GM19467 (cell line): ENCODE data around the gene STC2.

Experiments used
- ATAC-seq: cut with Tn5 transposase; IDR thresholded peaks from one replicate; pipeline ENCODE4 v1.9.1; 2021; ENCODE audit warnings: mild to moderate bottlenecking, moderate library complexity; ENCODE audit not compliant: unreplicated experiment

STC2 gene

DNA sequence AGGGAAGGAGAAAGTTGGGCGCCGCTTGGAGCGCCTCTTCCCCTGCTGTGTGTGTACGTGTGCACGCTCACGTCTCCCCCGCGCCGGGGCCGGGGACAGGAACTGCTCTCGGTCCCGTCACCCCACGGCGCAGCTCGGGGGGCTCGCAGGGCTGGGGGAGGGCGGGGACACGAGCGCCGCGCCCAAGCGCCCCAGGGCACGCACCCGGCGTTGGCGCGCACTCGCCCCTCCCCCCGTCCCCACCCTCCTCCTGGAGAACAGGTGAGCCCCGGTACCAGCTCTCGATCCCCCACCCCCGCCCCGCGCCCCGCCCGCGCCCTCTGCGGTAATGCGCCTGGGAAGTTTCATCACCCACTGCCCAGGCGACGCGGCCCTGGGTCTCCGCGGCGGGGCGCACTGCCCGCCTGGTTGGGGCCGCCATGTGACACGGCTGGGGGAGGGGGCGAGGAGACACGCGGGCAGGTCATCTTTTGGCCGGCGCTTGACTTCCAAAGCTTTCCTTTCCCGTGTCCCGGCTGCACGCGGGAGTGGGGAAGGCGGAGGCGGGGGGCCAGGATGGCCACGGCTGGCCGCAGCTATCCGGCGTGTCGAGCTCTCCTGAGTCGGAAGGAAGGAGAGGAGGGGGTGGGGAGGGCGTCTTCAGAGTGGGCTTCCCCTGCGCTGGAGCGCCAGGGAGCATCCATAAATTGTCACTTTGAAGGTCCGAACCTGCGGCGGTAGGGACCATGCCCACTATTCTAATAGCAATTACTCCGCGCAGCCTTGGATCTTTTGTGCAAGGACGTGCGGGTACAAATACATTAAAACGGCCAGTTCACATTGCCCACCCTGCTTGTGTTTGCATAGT lies 1.5 kb upstream of the STC2 start:
- ATAC-seq: no peak

DNA sequence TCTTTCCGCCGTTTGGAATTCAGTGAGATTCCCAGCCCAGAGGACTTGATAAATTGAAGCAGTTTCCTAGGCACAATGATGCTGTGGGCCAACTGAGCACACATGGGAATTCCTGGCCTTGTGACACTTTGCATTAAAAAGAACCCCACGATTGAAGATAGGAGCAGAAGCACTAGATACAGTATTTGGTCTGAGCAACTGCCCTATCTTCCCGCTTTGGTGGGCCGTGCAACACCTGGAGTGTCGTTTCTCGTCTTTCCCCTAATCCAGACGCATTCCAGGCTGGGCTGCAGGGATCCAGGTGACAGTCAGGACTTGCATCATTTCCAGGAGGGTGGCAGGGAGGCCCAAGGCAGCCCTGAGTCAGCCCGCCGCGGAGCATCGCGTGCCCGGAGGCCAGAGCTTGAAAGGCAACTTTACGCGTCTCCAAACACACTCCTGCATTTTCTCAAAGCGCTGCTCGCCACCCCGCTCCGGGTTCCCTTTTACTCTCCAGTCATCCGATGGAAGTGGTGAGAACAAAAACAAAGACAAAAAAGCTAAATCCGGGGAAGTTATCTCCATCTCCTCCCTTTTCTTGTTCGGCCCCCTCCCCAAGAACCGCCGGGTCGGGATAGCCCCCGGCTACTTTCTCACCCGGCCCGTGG lies 753 bp upstream of the STC2 start:
- no peak for ATAC-seq

DNA sequence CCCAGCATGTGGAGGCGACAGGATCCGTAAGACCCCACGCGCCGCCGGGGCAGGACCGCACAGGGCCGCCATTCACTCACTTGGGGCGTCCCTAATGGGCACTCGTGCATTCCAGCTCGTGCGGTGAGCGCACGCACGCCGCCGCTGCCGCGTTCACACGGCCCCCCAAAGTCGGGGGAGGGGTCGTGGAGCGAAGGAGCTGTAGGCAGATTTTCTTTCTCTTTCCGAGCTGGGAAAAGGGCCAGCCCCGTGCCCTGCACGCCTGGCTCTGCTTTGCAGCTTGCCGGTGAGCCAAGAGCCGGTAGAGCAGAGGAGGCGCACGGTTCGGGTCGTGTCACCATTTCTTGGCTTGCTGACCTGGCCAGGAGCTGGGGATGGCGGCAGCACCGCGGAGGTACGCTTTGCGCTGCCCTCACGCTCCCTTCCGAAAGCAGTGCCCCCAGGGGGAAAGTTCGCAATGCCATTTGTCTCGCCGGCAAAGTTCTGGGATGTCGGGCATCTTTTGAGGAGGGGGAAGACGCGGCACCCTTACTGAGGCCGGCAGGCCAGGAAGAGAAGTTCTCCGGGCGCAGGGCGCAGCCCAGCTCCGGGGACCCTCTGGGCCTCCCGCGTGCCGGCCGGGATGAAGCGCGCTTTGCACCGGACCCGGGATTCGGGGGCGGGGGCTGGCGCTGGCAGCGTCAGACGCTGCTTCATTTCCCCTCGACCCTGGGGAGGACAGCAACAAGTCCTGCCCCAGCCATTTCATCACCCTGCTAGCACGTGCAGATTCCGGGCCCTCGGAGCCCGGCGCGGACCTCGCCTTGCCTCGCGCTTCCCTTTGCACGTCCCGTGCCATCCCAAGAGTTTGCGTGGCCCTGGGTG lies 898 bp downstream of the STC2 start:
- ATAC-seq: no peak

DNA sequence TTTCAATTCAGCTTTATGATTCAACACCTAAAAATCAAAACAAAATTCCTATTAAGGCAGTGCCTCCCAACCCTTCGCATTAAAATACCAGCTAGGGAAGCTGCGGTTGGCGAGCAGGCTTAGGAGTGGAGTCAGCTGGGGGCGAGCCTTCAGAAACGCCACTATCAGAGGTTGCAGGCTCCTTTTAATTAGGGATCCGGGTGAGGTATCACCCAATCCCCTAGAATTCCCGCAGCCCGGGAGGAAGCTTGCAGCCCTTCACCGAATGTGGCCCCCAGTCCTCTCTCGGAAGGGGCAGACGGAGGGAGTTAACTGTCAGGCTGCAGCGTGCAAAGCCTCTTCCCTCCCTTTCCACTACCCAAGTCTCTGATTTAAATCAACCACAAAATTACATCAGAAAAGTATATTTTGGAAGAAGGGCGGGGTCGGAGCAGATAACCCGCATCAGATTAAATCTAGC lies 1.7 kb downstream of the STC2 start:
- no peak for ATAC-seq

DNA sequence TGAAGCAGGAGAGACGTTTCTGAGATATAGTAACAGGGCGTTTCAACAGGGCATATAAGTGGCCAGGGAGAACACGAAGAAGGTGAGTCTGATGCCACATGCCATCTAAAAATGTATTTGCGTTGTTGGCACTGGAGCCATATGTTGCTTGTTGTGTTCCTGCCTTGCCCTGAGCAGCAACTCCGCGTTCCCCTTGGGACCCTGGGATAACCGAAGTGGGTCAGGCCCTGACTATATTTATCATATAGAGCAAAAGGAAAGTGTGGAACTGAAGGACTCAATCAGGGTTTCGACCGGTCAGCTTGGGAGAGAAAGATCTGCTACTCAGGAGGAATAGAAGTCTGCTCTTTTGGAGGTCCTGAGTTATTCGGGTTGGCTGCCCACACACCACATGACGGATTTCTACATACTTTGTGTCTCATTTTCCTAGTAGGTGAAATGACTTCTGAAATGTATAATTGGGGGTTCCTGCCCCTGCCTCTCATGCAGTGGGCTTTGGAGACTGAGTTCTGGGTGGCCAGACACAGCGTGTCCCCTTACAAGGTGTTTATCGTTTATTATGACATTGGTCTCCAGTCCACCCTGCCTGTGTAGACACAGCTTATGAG lies 3.0 kb downstream of the STC2 start:
- ATAC-seq: no peak

DNA sequence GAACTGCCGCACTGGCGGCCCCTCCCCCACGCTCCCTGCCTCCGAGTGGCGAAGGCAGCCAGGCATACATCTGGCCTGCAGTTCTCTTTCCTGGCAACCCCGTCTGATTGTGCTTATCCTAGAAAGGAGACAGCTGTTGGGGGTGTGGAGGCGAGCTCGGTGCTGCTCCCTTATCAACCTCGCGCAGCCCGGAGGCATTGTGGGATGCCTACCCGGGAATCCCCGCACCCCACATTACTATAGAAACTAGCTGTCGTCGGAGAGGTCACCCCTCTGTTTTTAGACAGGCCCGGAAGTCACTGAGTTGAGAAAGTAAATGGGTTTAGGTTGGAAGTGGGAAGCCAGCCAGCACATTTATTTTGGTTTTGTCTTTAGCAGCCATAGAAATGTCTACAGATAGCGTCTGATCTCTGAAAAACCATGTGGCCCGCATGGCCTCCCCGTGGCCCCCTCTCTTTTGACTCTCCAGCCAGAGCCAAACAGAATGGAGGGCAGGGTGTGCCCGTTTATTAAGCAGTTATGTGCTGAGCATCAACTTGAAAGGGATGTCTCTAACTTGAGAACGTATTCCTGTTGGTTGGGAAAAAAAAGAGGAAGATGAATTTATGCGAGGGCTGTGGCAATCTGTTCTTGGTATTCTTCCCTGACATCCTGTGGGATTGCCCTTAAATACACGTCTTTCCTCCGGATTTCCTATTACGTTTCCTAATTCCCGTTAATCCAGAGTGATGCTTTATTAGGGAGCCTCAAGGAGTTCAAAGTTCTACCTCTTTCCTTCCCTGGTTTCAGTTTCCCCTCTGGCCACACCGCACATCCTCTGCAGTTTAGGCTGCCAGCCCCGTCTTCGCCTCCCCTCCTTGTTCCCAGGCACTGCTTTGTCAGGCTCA lies 3.9 kb downstream of the STC2 start:
- no peak for ATAC-seq

DNA sequence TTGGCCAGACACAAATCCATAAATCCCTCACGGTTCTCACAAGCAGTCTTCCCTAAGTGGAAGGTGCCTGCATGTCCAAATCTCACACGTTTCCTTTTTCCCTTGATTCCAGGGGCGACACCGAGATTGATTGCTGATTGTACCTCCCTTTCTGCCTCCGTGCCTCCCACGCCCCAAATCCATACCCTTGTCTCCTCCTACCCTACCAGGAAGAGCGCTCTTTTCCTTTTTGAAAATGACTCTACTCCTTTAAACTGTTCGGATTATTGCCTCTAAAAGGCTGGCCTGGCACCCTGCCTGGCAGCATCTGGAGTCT lies 4.5 kb downstream of the STC2 start:
- ATAC-seq: no peak

DNA sequence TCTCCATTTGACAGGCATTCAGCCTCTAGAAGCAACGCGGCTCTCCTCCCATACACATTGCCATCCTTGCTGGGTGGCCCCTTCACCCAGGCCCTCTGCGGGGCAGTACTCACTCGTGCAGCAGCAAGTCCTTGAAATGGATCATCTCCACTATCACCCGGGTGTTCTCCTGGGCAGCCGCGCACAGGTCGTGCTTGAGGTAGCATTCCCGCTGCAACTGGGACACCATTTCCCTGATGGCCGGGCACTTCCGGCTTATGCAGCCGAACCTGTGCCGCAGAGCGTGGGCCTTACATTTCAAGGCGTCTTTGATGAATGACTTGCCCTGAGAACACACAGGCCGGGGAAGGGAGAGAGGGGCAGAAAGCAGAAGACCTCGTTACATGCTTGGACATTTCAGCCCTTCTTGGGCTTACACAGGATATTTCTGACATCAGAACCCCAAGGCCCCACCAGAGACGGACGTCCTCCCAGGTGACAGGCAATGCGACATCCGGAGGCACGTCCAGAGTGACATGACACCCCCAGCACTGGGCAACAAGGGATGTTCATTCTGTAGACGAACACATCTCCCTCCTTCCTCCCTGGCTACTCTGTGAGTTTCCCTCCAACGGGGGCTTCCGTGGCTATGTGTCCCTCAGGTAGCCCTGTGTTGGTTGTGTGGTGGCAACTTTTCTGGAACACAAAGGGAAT lies 5.0 kb downstream of the STC2 start:
- no peak for ATAC-seq

DNA sequence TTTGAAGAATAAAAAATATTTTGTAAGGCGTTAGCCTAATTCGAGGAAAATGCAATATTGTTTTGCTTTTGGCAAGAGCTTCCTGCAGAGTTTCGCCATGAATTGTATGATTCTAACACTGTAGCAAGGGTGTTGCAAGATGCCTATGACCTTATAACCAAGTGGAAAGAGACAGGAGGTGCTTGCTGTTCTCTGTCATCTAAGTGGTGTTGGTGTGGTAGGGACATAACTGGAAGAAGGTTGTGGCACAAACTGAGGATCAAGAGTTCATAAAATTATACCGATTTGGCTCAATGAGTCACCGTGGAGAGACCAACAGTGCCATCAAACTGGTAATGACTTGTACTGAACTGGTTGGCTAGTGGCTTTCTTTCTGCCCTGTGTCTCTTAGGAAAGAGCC lies 6.3 kb downstream of the STC2 start:
- no peak for ATAC-seq

DNA sequence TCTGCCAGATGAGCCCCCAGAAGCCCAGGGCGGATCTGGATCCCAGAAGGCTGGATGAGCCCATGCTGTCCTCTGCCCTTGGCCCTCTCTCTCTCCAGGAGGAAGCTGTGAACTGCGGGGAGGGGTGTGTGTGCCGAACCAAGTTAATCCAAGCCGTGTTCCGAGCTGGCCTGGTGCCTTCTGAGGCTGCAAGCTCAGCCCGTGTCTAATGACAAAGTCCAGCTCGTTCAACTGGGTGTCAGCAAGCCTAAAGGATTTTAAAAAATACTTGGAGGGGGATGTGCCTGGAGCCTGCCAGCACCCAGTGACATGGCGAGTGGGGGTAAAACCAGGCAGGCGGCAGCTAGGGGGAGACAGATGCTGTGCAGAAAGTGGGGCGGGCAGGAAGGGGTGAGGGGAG lies 8.0 kb downstream of the STC2 start:
- no peak for ATAC-seq

DNA sequence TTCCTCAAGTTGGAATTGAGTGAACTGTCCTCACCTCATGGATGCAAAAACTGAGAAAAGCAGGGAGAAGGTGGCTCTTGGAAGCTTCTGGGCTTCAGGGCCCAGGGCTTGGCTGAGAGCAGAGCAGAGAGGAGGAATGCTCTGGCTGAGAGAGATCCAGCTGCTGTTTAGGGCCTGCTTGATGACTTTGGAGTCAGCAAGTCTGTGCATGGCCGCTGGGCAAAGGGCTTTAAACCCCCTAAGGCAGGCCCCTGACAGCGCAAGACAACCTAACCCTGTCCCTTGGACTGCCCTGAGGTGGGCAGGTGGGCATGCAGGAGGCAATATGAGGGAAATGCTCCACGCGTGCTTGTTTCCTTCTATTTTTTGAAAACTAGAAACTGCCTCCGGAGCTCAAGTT lies 8.6 kb downstream of the STC2 start:
- no peak for ATAC-seq

DNA sequence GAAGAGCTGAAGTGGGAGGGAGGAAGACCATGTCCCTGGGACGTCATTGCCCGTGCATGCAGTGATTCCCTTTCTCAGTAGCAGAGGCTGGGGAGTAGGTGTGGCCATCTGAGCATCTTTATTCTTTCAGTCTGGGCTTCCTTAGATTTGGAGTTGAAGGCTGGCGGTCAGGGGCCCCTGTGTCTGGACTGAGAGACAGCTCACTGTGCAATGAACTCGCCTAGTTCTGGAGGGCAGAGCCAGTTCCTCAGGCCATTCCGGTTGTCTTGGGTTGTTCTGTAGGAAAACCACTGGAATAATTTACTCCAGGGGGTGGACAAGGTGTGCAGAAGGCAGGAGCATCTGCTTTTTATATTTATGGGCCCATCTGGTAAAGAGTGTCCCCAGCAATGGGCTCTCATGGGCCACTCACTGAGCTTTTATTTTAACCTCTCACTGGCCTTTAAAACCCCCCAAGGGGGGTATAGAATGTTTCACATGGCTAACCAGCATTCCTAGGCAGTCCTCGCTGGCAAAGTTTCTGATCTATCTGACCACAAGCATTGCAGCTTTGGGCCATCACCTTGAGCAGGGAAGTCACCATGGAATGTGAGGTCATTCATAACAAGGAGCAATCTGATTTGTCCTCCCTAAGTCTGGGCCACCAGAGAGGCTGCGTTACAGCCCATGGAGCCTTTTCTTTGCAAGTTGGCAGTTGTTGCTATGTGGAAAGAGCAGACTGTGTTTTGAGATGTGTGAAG lies 9.2 kb downstream of the STC2 start:
- ATAC-seq: no peak

DNA sequence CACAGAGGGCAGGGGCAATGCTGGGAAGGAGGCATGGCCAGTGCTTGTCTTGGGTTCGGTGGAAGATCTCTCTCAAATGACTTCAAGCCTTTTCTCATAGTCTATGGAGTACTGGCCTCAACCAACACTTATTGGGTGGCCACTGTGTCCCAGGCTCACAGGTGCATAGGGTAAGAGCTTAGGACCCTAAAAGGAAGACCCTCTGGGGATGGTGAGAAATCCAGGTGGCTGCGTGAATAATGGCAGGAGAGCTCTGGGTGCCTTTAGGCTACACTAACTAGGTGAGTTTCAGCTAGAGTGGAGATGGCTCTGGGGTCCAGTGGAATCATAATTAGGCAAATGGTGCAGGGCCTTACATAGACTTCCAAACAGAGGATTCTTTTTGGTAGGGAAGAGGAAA lies 9.9 kb downstream of the STC2 start:
- no peak for ATAC-seq

DNA sequence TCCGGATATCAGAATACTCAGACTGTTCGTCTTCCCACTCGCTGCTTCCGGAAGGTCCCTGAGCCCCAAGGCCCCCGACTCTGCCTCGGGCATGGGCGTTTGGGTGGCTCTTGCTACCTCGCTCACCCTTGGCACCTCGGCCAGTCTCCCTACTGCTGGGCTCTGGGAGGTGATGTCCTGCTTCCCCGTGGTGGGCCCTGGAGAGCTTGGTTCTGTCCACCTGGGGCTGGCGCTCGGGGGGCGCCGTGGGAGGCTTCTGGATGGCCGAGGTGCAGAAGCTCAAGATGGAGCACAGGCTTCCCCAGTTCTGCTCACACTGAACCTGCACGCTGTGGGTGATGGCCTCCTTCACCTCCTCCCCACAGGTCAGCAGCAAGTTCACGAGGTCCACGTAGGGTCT lies 10.4 kb downstream of the STC2 start:
- ATAC-seq: no peak

DNA sequence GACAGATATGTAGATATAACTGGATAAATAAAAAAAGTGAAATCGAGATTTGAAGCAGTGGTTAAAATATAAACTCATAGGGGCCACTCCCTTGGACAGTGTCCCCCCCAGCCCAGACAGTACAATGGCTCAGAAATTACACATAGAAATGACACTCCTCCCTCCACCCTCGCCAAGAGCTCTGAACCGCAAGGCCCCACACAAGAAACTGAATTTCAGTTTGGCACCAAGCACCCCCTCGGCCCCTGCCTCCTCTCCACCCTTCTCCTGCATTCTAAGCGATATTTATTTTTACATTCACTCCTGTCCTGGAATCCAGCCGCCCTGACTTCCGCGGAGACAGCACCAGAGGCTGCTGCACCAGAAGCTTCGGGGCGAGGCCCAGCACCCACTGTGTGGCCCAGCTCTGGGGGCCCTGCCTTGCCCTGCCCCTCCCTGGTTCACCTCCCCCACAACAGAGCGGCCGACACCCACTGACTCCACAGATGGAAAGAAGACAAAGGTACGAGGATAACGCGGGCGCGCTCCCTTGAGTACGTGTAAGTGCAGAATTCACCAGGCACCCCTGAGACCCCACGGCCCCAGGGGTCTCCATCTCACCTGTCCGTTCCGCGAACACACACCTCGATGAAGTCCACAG lies 11.0 kb downstream of the STC2 start:
- no peak for ATAC-seq

DNA sequence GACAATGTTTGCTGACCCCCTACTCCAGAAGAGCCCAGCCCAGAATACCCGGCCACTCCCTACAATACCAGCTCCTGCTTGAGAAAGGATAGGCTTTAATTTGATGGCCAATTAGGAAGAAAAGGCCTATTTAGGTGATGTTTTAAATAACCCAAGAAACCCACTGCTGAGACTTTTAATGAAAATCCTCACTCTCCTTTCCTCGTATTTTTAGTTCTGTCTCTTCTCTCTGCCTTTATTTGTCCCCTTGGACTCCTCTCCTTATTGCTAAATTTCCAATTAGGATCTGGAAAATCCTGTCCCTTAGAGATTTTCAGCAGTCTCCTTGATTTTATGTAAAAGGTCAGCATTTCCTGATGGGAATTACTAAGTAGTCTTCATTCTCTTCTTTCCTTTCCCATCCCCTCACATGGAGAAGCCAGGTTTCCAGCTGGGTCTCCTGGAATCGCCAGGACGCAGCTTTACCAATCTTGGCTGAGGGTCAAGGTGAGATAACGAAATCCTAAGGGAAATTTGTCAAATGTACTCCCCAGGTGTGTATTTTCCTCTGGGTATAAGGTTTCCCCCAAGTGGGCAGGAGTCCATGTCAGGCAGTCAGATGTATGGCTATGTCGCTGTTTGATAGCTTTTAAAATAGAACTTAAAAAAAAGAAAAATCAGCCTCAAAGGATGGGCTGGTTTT lies 11.7 kb downstream of the STC2 start:
- ATAC-seq: no peak

DNA sequence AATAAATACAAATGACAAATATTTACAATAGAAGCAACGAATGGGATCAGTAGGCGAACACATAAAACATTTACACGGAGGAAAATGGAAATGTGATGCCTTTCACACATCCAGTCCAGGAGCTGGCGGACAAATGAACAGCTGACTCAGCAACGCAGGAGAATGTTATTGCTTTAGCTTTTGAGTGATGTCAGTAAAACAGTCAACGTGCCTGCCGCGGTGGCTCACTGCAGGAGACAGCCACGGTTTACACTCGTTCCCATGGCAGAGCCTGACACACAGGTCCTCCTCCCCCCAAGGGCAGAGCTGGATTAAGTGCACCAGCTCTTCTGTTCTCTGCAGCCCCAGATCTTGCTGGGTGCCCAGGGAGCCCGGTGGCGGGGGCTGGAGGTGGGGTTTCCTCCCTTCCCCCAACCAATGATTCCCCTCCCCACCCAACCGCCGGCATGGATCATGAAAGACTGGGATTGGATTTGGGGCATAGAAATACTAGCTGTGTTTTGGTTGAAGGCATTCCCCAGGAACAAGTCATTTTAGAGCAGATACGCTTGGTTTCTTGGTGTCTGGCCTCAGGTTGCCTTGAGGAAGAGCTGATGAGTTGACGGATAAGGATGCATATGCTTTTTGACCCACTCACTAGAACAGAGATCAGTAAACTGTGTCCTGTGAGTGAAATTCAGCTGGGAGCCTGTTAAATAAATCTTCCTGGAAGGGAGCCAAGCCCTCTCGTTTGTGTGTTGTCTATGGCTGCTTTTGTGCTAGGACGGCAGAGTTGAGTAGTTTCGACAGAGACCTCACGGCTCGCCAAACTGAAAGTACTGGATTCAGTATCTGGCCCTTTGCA lies 12.5 kb downstream of the STC2 start:
- ATAC-seq: no peak
